ENCODE measurements around the gene BMI1.
"Not testable (repeated sequence)": the region's sequence is repeated elsewhere in the genome, so short reads cannot be mapped to it uniquely, and the experiment has no call there.

BMI1 gene

DNA sequence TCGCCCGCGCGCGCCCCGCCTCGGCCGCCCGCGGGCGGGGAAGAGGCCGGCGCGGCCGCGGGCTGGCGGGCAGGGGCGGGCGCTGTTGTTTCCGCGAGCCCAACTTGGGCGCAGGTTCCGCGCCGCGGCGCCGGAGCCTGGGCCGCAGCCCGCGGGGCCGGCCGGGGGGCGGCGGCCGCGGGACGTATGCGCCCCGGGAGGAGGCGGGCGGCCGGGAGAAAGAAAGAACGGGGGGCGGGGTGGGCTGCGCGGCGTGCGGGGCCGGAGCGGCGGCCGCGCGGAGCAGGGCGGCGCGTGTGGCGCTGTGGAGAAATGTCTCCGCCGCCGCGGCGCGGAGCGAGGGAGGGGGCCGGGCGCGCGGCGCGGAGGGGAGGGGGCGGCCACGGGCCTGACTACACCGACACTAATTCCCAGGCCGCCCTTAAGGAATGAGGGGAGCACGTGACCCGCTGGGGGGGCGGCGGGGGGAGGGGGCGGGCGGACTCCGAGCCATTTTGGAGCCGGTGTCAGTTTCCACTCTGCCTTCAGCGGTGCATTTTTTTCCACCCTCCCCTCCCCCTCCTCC is at the start of gene BMI1:
TSS of gene BMI1 (plus strand) at position 509 of the 565 bp plus-strand sequence. CDS start 5,351 bp downstream, outside the sequence.
- peak; percentile 13 for DNase-seq

DNA sequence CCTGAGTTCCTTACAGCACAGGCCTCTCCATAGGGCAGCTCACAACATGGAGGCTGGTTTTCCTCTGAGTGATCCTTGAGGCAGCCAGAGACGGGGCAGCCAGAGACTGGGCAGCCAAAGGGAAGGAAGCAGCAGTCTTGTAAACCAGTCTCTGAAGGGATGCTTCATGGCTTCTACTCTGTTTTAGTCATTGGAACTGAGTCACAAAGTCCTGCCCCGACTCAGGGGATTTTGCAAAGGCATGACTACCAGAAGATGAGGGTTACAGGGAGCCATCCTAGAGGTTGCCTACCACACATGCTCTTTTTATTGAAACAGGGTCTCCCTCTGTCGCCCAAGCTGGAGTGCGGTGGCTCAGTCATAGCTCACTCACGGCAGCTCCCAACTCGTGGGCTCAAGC is 49.1 kb upstream of the BMI1 start:
- DNase-seq = no peak

DNA sequence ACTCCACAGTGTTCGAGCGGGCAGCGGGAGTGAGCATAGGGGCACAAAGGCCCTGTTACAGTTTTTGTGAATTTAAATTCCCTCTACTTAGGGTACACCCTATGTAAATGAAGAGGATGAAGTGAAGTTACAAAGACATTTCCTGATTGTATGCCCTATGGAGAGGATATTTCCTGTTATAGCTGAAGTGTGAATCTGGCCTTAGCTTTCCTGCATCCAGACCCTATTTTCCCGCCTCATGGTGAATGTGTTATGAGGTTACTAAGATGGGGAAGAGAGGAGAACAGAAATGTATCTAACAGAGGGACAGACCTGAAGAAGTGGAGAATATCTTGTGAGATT is 42.5 kb upstream of the BMI1 start:
- no peak for DNase-seq

DNA sequence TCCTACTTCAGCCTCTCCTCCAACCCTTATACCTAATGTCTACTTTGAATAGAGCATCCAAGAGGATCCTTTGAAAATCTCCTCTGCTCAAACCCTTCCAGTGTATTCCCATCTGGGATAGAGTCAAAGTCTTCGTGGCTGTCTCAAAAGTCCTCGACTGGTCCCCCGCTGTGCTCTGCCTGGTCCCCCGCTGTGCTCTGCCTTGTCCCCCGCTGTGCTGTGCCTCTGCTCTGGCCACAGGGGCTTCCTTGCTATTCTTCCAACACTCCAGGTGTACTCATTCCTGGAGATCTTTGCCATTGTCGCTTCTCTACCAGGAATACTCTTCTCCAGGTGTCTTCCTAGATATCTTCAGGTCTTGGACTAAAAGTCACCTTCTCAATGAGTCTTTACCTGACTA is 40.8 kb upstream of the BMI1 start:
- DNase-seq = no peak

DNA sequence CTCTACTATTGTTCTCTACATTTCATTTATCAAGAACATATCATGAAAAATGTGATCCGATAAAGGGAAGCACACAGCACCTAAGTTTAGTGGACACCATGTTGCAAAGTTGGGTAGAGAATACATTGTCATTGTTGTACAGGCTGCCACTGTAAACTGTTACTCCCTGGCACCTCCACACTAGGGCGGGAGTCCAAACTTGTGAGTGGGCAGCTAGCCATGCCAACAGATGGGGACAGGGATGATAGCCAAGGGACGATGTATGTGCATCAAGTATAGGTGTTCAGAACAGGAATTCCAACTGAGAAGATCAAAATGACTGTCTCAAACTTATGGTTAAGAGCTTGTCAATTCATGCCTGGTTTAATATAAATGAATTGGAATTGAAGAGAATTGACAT is 35.8 kb upstream of the BMI1 start:
- DNase-seq = no peak

DNA sequence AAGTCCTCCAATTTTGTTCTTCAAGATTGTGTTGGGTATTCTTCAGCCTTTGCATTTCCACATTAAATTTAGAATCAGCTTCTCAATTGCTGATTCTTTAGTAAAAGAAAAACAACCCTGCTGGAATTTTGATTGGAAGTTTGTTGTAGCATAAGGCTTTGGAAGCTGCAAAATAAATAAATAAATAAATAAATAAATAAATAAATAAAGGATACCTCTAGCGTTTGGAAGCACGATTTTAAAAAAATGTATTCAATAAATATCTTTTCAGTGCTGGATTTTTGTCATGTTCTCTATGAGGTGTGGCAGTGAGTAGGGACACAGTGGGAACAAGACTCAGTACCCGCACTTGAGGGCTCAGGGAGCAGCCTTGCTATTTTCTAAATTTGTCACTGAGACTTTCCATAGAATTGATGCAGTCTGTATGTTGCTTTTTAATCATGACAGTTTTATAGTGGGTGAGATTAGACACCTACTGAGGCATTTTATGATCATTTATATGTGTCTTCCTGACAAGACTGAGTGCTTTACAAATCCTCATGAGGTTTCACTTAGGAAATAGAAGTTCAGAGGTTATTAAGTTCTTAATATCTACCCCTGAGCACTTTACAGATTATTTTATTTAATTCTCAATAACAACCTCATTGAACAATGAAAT is 27.0 kb upstream of the BMI1 start:
- DNase-seq = no peak

DNA sequence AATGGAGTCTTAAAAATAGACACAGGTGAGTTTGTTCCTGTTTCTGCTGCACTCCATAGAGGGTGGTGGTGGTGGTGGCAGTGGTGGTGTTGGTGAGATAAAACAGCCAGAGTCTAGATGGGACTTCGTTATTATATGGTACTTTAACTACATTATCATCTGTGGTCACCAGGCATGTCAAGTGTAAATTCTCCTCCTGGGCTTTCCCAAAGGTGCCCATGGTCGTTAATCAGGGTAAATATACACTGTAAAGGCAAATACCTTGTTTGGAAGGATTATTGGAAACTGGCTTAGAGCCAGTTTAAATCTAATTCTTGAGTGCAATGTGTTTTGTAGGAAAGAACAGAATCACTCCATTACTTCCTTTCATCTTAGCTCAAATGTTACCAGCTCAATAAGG is 26.2 kb upstream of the BMI1 start:
- no peak for DNase-seq

DNA sequence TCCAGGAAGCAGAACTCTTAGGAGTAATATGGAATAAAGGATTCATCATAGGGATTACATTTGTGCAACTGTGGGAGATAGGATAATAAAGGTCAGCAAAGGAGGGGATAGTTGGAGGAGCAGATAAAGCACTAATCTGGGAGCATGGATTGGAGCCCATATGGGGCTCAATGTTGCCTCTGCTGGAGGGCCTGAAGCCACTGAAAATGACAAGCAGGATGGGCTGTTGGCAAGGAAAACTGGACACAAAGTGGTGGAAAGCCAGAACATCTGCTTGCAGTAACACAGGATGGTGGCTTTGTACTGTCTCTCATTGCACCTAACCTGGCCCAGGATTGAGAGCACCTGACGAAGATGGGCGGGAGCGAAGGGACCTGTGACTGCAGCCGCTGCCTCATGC is 19.7 kb upstream of the BMI1 start:
- no peak for DNase-seq

DNA sequence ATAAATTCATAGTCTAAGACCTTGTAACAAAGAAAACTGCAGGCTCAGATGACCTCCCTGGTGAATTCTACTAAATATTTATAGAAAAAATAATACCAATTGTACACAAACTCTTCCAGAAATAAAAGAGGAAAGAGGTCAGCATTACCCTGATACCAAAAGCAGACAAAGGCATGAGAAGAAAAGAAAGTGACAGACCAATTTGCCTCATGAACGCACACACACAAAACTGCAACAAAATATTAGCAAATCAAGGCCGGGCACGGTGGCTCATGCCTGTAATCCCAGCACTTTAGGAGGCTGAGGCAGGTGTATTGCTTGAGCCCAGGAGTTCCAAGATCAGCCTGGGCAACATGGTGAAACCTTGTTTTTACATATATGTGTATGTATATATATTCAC is 17.4 kb upstream of the BMI1 start:
- DNase-seq = no peak

DNA sequence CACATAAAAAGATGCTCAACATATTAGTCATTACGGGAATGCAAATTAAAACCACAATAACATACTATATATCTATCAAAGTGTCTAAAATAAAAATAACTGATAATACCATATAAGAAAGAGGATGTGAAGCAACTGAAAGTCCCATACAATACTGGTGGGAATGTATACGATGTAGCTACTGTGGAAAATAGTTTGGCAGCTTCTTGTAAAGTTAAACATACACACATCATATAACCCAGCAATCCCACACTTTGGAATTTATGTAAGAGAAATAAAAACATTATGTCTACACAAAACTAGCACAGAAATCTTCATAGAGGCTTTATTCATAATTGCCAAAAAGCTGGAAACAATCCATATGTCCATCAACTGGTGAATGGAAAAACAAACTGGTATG is 15.2 kb upstream of the BMI1 start:
- no peak for DNase-seq

DNA sequence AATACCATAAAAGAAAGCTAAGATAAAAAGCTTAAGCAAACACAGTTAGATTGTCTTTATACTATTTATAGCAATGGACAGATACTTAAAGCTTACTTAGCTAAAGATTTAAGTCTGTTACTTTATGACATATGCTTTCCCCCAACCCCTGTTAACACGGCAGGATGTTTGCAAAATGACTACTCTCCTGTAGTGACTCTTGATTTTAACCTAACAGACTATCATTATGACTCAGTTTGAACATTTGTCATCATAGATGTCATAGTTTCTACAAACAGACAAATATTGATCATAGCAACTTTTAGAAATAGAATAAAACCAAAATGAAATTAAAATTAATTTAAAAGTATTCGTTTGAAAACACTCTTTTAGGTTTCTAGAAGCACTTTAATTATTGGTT is 12.5 kb upstream of the BMI1 start:
- DNase-seq = no peak

DNA sequence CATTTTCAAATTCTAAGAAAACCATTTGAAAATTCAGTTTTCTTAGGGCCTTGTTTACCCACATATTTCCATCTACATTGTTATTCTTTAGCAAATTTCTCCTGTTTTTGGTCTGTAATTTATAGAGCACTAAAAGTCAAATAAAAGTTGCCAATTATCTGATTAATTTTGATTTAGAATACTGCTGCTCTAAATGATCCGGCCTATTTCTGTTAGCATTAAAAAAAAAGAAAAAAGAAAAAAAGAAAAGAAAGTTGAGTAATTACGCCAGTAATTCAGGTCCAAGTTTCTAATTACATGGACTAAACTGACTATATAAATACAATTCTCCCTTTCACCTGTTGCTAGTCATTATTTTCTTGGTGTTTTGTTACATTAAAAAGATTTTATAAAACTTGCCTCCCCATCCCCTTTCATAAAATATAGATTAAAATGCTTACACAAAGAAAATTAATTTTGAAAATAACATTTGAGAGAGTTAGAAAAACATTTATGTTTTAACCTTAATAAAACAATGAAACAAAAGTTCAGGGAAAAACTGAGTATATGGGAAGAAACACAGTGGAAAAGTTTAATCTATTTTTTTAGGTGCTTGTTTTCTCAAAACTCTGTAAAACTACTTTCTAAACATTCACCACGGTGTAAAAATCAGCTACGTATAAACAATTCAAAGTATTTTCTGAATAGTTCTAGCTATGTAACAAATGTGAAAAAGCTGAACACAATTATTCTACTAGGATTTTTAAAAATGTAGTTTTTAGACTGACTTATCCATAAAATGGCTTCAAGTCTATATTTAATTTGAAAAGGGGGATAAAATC is 11.5 kb upstream of the BMI1 start:
- DNase-seq = no peak

DNA sequence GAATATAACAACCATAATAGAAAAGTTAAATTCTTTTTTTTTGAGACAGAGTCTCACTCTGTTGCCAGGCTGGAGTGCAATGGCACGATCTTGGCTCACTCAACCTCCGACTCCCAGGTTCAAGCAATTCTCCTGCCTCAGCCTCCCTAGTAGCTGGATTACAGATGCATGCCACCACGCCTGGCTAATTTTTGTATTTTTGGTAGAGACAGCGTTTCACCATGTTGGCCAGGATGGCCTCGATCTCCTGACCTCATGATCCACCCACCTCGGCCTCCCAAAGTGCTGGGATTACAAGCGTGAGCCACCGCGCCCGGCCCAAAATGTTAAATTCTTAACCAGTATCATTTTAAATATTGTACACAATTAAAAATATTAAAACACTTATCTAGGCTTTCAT is 10.9 kb upstream of the BMI1 start:
- not testable (repeated sequence) for DNase-seq

DNA sequence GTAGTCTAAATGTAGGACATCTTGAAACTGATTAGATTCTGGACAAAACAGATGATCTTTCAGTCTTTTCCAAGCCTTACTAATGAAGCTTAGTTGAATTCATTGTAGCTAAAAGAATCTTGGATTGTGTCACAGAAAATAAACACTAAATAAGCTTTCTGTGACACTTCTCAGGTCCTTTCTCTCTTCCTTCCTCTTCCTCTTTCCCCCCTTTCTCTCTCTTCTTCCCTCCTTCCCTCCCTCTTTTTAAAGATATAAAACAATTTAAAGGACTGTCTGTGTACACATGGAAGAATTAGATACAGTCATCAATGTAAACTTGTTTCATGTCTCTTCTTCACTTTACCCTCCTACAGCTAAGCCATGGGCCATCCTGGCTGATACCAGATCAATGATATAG is 10.0 kb upstream of the BMI1 start:
- DNase-seq = no peak

DNA sequence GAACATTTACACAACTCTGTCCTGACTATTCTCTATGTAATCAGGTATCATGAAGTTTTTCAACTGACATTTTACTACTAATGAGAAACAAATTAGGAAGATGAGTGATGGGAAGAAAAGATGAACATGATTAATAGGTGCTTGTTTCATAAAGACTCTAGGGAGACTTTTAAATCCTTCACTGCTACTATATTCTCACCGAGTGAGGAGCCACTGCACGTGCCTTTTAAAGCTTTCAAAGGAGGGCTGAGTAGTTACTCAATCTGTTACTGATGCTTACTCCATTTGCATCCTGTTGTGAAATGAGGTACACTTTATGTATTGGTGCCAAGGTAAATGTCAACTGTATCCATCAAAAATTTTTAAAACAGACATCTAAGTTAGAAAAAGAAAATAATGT is 6.0 kb upstream of the BMI1 start:
- DNase-seq = no peak

DNA sequence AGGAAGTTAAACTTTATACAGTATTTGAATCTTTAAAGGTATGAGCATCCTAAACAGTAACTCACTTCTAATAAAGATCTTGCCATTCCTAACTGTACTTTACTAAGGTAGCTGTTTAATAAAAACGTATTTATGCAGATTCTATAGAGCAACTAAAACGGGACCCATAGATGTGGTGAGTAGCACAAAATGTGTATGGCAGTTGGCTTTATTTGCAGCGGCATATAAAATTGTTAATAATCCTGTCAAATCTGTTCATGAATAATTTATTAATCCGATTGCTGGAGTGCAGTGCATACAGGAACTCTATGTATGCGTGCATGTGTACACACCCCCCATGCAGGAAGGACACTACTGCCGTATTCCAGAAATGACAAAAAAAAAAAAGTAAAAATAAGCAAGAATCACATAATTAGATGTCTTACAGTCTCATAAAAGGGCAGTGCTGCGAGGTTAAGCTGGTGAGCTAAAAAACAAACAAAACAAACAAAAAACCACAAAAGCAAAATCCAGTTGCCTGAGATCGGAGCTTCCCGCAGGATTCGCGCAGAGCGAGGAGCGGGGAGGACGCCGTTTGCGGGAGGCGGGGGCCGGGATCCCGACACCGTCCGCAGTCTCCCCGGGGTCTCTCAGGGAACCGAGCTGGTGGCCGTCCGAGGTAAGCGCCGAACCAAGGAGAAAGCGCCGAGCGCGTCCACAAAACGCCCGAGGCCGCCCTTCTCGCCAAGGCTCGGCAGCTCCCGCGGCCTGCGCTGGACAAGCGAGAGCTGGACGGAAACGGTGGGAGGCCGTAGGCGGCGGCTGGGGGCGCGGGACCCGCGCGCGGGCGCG is 5.2 kb upstream of the BMI1 start:
- DNase-seq = peak; percentile 39

DNA sequence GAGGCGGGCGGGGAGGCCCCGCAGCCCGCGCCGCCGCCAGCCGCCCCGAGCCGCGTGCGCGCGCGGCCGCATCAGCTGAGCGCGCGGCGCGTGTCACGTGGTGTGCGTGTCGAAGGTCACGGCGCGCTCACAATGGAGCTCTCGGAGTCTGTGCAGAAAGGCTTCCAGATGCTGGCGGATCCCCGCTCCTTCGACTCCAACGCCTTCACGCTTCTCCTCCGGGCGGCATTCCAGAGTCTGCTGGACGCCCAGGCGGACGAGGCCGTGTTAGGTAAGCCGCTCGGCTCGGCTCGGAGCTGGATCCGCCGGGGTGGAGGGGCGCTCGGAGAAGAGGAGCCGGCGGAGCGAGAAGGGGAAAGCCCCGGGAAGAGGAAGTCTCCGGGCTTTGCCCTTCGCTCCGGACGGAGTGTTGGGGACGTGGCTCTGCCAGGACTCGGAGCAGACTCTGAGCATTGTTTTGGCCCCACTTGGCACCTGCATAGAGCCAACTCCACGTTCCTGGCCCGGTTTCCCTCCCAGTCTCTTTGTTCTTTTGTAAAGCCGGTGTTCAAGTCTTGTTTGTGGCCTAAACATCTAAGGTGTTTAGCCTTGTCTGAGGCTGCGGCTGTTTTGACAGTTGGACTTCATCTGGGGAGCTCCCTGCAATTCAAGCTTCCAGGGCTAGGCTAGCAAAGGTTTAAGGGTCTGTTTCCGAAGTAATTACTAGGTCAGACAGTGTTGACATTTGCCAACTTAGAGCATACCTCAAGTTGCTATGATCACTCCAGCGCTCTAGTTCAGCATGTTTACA is 4.4 kb upstream of the BMI1 start, which contains the start of gene COMMD3:
TSS of gene COMMD3 (plus strand) at position 103 of the 790 bp plus-strand sequence. CDS start at position 133, 30 bp downstream.
- DNase-seq = peak; percentile 39

DNA sequence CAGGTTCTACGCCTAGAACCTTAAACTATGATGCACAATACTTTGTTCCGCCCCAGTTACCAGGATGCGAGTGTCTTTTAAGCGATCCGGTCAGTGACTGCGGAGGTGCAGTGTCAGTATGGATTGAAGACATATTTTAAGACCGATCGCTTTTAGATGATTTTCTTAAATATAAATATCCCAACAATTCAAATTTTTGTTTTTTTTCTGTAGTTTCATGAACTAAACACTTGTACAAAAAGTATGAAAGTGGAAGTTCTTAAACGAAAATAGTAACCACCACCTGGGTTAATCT is 3.9 kb upstream of the BMI1 start:
- no peak for DNase-seq

DNA sequence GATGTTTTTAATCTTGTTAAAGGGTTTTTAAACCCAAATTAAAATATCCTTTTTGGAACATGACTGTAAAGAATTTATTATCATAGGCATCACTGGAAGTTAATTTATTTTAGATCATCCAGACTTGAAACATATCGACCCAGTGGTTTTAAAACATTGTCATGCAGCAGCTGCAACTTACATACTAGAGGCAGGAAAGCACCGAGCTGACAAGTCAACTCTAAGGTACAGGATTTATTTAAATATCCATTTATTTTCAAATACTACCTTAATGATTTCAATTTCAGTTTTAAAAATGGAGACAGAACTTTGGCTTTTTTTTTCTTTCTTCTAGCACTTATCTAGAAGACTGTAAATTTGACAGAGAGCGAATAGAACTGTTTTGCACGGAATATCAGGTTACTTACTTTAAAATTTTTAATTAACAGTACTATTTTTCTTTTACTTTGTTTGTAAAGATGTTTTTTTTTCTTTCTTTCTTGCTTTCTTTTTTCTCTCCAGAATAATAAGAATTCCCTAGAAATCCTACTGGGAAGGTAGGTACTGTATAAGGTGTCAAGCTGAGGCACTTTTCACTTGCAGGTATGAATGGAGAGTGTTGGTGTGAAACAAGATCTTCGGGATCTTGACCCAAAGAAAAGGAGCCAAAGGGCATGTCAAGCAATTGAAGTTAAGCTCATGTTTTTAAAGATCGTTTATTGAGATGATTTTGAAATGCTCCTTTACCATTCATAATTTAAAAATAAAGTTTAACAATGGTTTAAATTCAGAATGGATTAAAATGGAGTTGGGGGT is 2.9 kb upstream of the BMI1 start:
- no peak for DNase-seq

DNA sequence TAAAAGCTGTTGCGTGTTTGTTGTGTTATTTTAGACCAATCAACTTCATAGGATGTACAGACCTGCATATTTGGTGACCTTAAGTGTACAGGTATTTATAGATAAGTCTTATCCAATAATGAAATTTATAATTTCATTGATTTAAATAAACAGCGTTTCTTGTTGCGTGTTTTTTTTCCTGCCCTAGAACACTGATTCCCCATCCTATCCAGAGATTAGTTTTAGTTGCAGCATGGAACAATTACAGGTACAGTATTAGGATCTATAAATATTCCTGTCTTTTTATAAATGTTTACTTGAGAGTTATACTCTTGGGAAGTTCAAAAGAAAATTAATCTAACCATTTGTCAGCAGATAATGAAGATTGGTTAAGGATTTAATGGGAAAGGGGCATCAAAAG is 2.1 kb upstream of the BMI1 start:
- DNase-seq = no peak

DNA sequence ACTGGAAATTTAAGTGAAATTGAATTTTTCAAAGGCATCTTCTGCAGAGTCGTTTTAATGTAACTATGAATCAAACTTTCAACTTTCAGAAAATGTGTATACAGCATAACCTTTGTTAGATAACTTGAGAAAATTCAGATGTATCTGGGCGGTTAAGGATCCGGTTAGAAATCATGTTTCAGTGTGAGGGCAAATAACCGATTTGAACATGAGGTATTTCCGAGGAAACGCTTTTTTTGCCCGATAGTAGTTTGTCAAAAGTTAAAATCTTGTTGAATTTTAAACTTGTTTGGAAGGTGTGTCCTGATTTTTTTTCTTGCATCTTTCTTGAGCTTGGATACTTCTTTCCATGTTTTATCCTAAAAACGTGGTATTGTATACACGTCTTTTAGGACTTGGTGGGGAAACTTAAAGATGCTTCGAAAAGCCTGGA is 1.3 kb upstream of the BMI1 start:
- DNase-seq = no peak

All from NCI-H1417 treated with DMSO at 0.1 percent for 48 hours (cell line).